Stimulated activated memory B cell treated with anti-CD40 and anti-IgM and Interleukin-4, amounts not matched to agents 10 μg/mL and 1 μg/mL and 100 μg/mL, for 72 hours (primary cell): ENCODE data around the gene CYFIP1.

Experiments used
- ATAC-seq: fragments of 150-1000 bp; cut with Tn5 transposase; 2 replicates; pipeline ENCODE4 v1.10.0; 2021
- H3K27ac Mint-ChIP-seq: one replicate; pipeline ENCODE4 v1.8.0; 2022; ENCODE audit warnings: mild to moderate bottlenecking, mixed read lengths
- H3K27me3 Mint-ChIP-seq: one replicate; pipeline ENCODE4 v1.8.0; 2022; ENCODE audit warnings: mixed read lengths
- H3K36me3 Mint-ChIP-seq: one replicate; pipeline ENCODE4 v1.8.0; 2022; ENCODE audit warnings: mixed read lengths
- H3K4me1 Mint-ChIP-seq: one replicate; pipeline ENCODE4 v1.8.0; 2022; ENCODE audit warnings: mixed read lengths
- H3K4me3 Mint-ChIP-seq: one replicate; pipeline ENCODE4 v1.8.0; 2022; ENCODE audit warnings: mild to moderate bottlenecking, moderate library complexity, mixed read lengths
- H3K9me3 Mint-ChIP-seq: one replicate; pipeline ENCODE4 v1.8.0; 2022; ENCODE audit warnings: mixed read lengths

Gene CYFIP1

DNA sequence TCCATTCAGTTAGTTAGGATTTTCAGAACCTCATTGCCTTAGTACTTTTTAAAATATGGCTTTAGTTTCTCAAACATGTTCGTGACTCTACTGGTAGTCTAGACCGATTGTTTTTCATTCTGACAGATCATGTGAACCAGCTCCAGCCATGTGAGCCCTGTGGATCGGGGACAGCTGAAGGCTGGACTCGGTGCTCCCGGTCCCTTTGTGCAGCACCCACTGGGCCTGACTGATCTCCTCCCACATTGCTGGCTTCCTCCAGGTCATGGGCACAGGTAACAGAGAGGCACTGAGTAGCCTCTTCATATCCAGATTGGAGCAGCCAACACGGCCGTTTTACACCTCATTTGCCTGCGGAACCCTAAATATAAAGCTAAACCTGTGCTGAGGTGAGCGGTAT is 111.2 kb downstream of the CYFIP1 start:
- Mint-ChIP-seq H3K36me3 (peaks cover 56% of the 10 kb centered on the region), H3K4me3 (no peak overlapping the region), H3K9me3 (no peaks in the 10 kb centered on the region), H3K27me3 (no peaks in the 10 kb centered on the region), H3K4me1 (no peaks in the 10 kb centered on the region), H3K27ac (no peak overlapping the region)
- no peak for ATAC-seq

DNA sequence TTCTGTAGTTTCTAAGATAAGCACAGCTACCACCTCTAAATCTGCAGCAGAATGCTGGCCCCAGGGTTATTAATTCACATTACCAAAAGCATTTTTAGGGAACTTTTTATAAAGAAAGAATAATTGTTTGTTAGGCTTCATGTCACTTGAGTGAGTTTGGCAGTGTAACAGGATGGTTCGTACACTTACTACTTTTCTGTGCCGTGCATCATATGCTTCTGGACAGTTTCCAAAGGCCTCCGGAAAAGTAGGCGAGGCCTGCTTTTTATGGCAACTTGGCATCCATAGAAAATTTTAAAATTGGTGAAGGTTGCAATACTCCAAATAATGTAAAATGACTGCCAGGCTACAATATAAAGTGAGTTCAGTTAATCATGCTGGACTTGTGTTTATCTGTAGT is 111.7 kb downstream of the CYFIP1 start:
- Mint-ChIP-seq H3K4me3 (no peak overlapping the region), H3K4me1 (no peaks in the 10 kb centered on the region), H3K9me3 (no peaks in the 10 kb centered on the region), H3K36me3 (peaks cover 58% of the 10 kb centered on the region), H3K27ac (no peak overlapping the region), H3K27me3 (no peaks in the 10 kb centered on the region)
- no peak for ATAC-seq

DNA sequence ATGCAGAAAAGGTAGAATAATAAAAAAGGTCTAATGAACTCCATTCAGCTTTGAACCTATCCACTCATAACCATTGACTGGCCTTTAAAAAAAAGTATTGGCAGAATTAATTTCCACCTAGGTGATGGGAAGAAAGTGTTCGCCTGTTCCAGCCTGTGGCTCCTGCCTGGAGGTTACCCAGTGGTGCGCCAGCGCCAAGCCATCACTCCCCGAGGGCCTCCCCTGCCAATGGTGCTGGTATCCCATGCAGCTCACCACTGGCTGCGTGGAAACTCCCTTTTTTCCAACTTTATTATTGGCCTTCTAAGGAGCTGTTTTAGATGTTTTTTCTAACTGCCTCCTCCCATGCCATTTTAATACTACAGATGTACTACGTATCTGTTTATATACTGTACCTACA is 112.3 kb downstream of the CYFIP1 start:
- Mint-ChIP-seq H3K36me3 (peaks cover 57% of the 10 kb centered on the region), H3K27me3 (no peaks in the 10 kb centered on the region), H3K4me3 (no peak overlapping the region), H3K4me1 (no peaks in the 10 kb centered on the region), H3K27ac (no peak overlapping the region), H3K9me3 (no peaks in the 10 kb centered on the region)
- ATAC-seq, result no peak

DNA sequence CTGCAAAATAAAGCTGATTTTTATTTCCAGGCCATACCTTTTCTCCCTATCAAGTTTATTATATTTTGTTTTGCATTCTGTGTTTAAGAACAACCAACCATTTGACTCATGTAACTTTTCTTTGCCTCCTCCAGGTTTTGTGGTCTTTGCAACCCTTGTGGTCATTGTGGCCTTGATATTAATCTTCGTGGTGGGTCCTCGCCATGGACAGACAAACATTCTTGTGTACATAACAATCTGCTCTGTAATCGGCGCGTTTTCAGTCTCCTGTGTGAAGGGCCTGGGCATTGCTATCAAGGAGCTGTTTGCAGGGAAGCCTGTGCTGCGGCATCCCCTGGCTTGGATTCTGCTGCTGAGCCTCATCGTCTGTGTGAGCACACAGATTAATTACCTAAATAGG is 114.1 kb downstream of the CYFIP1 start:
- no peaks in the 10 kb centered on the region for H3K9me3 Mint-ChIP-seq
- no peak overlapping the region for H3K27ac Mint-ChIP-seq
- H3K4me3 Mint-ChIP-seq, result no peak overlapping the region
- no peaks in the 10 kb centered on the region for H3K27me3 Mint-ChIP-seq
- H3K4me1 Mint-ChIP-seq, result peaks cover 7% of the 10 kb centered on the region
- no peak for ATAC-seq
- peaks cover 66% of the 10 kb centered on the region for H3K36me3 Mint-ChIP-seq

DNA sequence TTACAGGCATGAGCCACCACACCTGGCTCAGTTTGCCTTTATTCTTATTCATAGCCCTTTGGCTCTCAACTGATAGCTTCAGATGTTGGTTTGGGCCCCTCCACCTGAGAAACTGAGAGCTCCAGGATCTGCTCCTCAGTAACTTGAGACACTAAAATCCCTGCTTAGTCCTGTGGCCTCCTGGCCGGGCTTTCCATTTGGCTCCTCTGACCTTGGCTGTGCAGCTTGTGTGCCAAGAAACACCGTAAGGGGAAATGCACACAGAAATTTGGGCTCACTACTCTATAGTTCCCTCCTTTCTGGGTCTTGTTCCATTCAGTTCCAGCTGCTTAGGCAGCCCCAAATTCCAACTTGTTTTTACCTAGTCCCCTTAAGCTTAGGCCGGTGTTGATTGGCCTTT is 116.8 kb downstream of the CYFIP1 start:
- ATAC-seq, result no peak
- H3K4me1 Mint-ChIP-seq, result peaks cover 7% of the 10 kb centered on the region
- peaks cover 73% of the 10 kb centered on the region for H3K36me3 Mint-ChIP-seq
- no peaks in the 10 kb centered on the region for H3K9me3 Mint-ChIP-seq
- no peak overlapping the region for H3K4me3 Mint-ChIP-seq
- no peaks in the 10 kb centered on the region for H3K27me3 Mint-ChIP-seq
- H3K27ac Mint-ChIP-seq, result no peak overlapping the region

DNA sequence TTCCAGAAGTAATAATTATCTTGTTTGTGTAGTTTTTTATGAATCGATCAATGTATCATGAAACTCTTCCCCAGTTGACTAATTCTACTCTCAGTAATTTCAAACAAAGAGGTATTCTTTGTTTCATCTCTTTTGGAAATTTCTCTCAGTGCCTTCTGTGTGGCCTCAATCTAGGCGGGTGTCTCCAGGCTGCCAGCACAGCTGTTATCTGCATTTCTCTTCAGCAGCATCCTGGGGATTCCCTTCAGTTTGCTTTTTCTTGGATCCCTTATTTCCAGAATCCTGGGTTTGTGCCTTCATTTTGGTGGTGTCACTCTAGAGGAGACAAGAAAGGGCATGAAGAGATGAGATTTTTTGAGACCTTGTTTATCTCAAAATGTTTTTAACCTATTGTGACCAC is 119.0 kb downstream of the CYFIP1 start:
- peaks cover 7% of the 10 kb centered on the region for H3K4me1 Mint-ChIP-seq
- no peak for ATAC-seq
- H3K27ac Mint-ChIP-seq, result peak overlapping the region; percentile 16
- H3K9me3 Mint-ChIP-seq, result no peaks in the 10 kb centered on the region
- peaks cover 84% of the 10 kb centered on the region for H3K36me3 Mint-ChIP-seq
- H3K4me3 Mint-ChIP-seq, result no peak overlapping the region
- no peaks in the 10 kb centered on the region for H3K27me3 Mint-ChIP-seq

DNA sequence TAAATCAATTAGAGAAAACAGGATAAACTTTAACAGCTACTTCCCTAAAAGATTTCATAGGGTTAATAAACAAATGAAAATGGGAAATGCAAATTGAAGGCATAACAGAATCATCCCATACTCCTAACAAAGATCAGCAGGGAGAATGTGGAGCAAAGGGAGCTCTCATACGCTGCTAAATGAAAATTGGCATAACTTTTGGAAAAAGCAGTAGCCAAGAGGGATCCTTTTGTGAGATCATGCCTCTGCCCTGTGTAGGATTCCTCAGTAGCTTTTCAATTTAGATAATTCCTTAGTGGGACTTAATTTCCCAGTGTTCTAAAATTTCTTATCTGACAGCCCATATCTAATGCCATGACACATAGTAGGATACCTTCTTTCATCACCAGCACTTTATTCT is 123.5 kb downstream of the CYFIP1 start:
- Mint-ChIP-seq H3K27me3 (no peaks in the 10 kb centered on the region), H3K9me3 (no peaks in the 10 kb centered on the region), H3K4me1 (no peaks in the 10 kb centered on the region), H3K4me3 (no peak overlapping the region), H3K27ac (peak overlapping the region; percentile 59), H3K36me3 (peaks cover 67% of the 10 kb centered on the region)
- ATAC-seq, result no peak

DNA sequence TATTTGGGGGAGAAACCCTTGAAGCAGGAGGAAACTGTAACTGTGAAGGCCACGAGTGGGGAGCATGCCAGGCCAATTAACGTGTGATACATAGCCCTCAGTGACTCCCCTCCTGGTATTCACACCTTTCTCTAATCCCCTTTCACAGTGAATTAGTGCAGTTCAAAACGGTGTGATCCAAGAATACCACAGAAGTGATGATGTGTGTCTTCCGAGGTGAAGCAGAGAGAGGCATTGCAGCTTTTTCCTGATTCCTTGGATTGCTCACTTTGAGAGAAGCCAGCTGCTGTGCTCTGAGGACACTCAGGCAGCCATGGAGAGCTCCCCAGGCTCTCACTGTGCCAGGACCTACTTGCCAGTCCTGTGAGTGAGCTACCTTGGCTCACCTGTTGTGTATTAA is 124.4 kb downstream of the CYFIP1 start:
- Mint-ChIP-seq H3K27ac (no peak overlapping the region), H3K9me3 (no peaks in the 10 kb centered on the region), H3K4me3 (no peak overlapping the region), H3K36me3 (peaks cover 63% of the 10 kb centered on the region), H3K27me3 (no peaks in the 10 kb centered on the region), H3K4me1 (peaks cover 3% of the 10 kb centered on the region)
- no peak for ATAC-seq

DNA sequence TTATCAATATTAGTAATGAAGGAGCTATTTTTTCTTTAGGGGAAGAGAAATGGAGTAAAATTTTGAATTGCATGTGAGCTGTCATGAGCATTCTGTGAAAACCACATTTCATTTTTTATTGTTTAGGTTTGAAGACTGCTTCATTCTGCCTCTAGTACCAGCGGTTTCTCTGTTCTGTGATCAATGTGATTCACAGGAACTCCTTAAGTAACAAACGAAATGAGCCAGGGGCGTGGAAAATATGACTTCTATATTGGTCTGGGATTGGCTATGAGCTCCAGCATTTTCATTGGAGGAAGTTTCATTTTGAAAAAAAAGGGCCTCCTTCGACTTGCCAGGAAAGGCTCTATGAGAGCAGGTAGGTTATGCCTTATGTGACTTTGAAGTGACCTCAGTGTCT is 128.7 kb downstream of the CYFIP1 start:
- H3K27ac Mint-ChIP-seq, result no peak overlapping the region

DNA sequence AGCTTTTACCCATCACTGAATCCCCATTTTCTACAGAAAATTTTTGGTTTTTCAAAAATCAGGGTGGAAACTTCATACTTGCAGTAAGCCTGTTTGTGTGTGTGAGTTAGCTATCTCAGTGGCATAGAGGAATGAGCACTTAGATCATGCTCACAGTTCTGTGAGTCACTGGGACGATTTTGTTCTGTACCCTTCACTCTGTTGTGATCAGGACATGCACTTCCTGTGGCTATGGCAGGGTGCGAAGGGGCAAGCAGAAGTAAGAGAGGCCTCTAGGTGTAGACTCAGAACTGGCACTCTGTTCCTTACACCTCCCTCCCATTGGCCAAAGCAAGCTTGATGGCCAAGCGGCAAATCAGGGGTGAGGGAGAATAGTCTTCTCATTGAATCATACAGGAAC is 130.1 kb downstream of the CYFIP1 start:
- Mint-ChIP-seq H3K27ac (peak overlapping the region; percentile 37), H3K4me3 (no peak overlapping the region), H3K36me3 (peaks cover 40% of the 10 kb centered on the region), H3K4me1 (peaks cover 26% of the 10 kb centered on the region), H3K9me3 (no peaks in the 10 kb centered on the region), H3K27me3 (no peaks in the 10 kb centered on the region)
- no peak for ATAC-seq

More for the DNA sequence above, 128.7 kb downstream of the CYFIP1 start:
- ATAC-seq, result no peak
- Mint-ChIP-seq H3K4me3 (no peak overlapping the region), H3K4me1 (peaks cover 12% of the 10 kb centered on the region), H3K27me3 (no peaks in the 10 kb centered on the region), H3K9me3 (no peaks in the 10 kb centered on the region), H3K36me3 (peaks cover 43% of the 10 kb centered on the region)

DNA sequence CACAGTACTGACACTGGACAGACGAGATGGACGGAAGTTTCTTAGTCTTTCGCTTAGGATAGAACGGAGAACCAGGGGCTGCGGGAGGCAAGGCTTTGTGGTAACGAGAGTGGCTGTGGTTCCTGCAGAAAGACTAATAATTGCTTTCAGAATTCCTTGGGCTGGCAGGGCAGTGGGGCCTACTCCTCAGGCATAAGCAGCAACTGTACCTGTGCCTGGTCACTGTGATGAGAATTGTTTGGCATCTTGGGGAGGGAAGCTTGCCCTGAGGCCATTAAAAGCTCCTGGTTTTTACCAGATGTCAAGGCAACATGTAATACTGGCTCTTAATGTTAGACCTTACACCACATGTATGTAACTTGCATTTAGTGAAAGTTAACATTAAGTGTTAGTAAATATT is 134.1 kb downstream of the CYFIP1 start:
- peaks cover 60% of the 10 kb centered on the region for H3K4me1 Mint-ChIP-seq
- peak overlapping the region; percentile 78 for H3K27ac Mint-ChIP-seq
- ATAC-seq, result no peak
- H3K4me3 Mint-ChIP-seq, result no peak overlapping the region
- H3K36me3 Mint-ChIP-seq, result peaks cover 56% of the 10 kb centered on the region
- H3K9me3 Mint-ChIP-seq, result no peaks in the 10 kb centered on the region
- no peaks in the 10 kb centered on the region for H3K27me3 Mint-ChIP-seq

DNA sequence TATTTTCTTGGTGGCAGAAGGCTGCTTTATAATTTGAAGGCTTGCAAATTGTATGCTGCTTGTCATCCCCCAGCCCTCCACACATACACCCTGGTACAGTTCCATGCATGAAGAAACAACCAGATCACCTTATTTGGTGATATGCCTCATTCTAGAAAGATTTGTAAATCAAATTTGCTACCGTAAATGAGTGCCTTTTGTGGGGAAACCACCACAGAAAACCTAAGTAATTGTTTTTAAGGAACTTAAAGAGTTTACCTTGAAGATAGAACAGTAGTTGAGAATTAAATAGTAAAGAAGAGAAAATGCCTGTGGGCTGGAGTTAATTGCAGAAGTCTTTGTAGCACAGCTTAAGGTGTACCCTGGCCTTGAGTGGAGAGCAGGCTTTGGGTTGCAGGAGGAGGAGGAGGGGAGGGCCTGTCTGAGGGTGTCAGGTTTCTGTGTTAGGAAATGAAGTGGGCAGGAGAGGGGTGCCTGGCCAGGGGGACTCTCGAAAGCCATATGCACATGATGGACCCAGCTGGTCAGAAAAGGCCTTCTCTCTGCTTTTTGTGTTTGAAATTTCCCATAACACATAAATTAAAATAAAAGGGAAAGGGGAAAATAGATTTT is 134.8 kb downstream of the CYFIP1 start:
- no peaks in the 10 kb centered on the region for H3K9me3 Mint-ChIP-seq
- ATAC-seq, result no peak
- H3K36me3 Mint-ChIP-seq, result peaks cover 55% of the 10 kb centered on the region
- H3K4me3 Mint-ChIP-seq, result no peak overlapping the region
- peak overlapping the region; percentile 78 for H3K27ac Mint-ChIP-seq
- H3K4me1 Mint-ChIP-seq, result peaks cover 62% of the 10 kb centered on the region
- no peaks in the 10 kb centered on the region for H3K27me3 Mint-ChIP-seq

DNA sequence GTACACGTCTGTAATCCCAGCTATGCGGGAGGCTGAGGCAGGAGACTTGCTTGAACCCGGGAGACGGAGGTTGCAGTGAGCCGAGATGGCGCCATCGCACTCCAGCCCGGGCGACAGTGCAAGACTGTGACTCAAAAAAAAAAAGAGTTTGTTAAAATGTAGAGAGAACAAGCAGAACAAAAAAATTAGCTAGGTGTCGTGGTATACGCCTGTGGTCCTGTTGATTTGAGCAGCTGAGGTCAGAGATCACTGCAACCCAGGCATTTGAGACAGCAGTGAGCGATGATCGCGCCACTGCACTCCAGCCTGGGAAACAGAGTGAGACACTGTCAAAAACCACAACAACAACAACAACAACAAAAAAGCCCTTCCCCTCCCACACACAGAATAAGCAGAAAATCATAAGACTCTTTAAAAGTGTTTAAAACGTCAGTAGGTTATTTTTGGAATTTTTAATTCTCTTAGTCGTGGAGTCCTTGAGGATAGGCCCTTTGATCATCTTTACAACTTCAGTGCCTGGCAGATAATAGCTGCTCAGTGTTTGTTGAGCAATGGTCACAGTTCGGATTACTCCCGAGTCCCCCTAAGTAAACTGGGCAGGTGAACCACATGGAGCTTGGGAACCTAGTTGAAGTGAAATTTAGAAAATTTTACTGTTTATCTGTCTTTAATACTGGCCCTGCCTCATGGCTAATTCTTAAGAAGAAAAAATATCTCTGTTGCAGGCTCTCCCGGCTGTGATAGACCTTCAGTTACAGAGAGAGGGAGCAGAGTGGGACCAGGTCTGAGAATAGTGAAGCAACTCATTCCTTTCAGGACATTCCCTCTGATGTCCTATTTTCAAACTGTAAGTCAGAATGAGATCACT is 135.5 kb downstream of the CYFIP1 start:
- Mint-ChIP-seq H3K9me3 (no peaks in the 10 kb centered on the region), H3K36me3 (peaks cover 61% of the 10 kb centered on the region), H3K4me3 (peak overlapping the region; percentile 26), H3K4me1 (peaks cover 67% of the 10 kb centered on the region), H3K27me3 (no peaks in the 10 kb centered on the region), H3K27ac (peak overlapping the region; percentile 78)
- ATAC-seq, result no peak

DNA sequence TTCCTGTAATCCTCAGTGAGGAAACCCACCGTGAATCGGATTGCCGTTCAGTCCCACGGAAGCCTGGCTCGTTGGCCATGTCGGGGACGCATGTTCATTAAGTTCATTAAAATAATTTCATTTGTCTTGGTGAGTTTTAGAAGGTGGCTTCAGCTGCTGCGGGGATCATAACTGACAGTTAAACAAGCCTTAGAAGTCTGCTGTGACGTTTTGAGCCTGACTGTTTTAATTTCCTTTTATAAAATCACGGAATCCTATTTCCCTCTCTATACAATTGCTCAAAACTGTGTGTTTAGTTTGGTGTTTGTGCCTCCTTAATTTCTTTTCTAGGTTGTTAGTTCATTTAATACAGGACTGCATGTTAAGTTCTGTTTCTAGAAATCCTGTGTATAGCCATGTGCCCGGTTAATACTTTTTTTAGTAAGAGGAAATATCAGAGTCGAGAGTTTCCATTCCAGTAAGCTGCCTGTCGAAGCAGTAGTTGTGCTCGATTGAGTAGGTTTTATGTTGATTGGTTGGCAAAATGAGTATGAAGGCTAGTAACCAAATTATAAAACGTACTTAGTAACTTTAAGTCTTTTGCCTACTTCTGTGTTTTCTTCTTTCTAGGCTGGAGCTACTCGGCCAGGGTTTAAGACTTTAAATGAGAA is 141.0 kb downstream of the CYFIP1 start:
- H3K36me3 Mint-ChIP-seq, result peaks cover 32% of the 10 kb centered on the region
- ATAC-seq, result peak; percentile 39
- H3K9me3 Mint-ChIP-seq, result no peaks in the 10 kb centered on the region
- no peaks in the 10 kb centered on the region for H3K27me3 Mint-ChIP-seq
- H3K27ac Mint-ChIP-seq, result peak overlapping the region; percentile 99
- H3K4me3 Mint-ChIP-seq, result peak overlapping the region; percentile 86
- peaks cover 40% of the 10 kb centered on the region for H3K4me1 Mint-ChIP-seq

DNA sequence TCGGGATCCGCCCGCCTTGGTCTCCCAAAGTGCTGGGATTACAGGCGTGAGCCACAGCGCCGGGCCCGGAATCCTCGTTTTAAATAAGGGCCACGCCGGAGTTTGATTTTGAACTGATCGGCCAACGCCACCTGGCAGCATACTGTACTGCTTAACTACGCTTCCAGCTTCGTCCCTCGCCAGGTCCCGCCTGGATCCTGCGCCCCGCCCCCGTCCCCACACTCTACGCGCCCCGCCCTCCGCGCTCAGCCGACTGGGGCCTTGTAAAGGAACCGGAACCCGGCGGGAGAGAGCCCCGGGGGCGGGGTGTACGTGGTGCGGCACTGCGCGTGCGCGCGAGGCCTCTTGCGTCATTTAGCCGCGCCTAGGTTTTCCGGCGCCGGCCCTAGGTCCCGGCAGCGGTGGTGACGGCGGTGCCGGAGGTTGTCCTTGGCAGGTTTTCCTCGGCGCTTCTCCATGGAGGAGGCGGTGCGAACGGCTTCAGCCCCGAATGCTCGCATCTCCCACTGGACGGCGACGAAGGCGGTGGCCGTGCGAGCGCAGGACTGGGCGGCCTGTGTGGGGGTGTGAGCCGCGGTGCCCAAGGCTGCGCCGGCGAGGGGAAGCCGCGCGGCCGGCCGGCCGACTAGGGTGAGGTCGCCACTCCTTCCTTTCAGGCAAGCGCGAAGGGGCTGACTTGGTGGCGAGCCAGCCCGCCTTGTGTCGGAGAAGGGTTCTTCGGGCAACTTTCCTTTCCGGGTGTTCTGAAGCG is 141.7 kb downstream of the CYFIP1 start, which contains the start of gene NIPA2:
Gene NIPA2 (plus strand): TSS at position 375 of the 751 bp plus-strand sequence. CDS start 13,066 bp downstream, outside the sequence.
- peak; percentile 95 for ATAC-seq
- peaks cover 2% of the 10 kb centered on the region for H3K9me3 Mint-ChIP-seq
- H3K4me3 Mint-ChIP-seq, result peak within 1 kb of the TSS; percentile 86
- no peaks in the 10 kb centered on the region for H3K27me3 Mint-ChIP-seq
- H3K4me1 Mint-ChIP-seq, result peaks cover 38% of the 10 kb centered on the region
- peaks cover 32% of the 10 kb centered on the region for H3K36me3 Mint-ChIP-seq
- peak within 1 kb of the TSS; percentile 99 for H3K27ac Mint-ChIP-seq
